ENCODE data around the gene ZNF10. TPM values are rescaled to one million over a fixed set of nuclear protein-coding genes. Genes with fewer than 3 reads are reported as not detected.

ZNF10 gene
- total and polyA plus RNA-seq, 2 of the 8 experiments (the other 6 are each of a cell fraction or from before 2014, with no cell fraction given) = 5.2 to 11.9 TPM

- TF ChIP-seq, protein P1, sequence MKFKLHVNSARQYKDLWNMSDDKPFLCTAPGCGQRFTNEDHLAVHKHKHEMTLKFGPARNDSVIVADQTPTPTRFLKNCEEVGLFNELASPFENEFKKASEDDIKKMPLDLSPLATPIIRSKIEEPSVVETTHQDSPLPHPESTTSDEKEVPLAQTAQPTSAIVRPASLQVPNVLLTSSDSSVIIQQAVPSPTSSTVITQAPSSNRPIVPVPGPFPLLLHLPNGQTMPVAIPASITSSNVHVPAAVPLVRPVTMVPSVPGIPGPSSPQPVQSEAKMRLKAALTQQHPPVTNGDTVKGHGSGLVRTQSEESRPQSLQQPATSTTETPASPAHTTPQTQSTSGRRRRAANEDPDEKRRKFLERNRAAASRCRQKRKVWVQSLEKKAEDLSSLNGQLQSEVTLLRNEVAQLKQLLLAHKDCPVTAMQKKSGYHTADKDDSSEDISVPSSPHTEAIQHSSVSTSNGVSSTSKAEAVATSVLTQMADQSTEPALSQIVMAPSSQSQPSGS (IDR thresholded peaks at IDR 0.05; ENCODE audit: low read length) = no peak
- TF ChIP-seq TBP (IDR thresholded peaks at IDR 0.05; ENCODE audit: low read depth, low read length) (no peak), SAP30 (IDR thresholded peaks at IDR 0.05; ENCODE audit: insufficient read depth, insufficient replicate concordance, low read length) (no peak), TEAD4 (IDR thresholded peaks at IDR 0.05; ENCODE audit: low read depth, low read length) (no peak), POLR2A (IDR thresholded peaks at IDR 0.05; ENCODE audit: control extremely low read depth in 1 of 2, low read depth in 2 of 2, low read length in 2 of 2) (no peak), RBBP5 (IDR thresholded peaks at IDR 0.05; ENCODE audit: borderline replicate concordance, low read depth, low read length) (no peak)
- TF ChIP-seq, protein P2, sequence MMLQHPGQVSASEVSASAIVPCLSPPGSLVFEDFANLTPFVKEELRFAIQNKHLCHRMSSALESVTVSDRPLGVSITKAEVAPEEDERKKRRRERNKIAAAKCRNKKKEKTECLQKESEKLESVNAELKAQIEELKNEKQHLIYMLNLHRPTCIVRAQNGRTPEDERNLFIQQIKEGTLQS (IDR thresholded peaks at IDR 0.05; ENCODE audit: insufficient read depth, low read depth, low read length) = no peak
These were observed 44.5 kb downstream of the ZNF10 start (continued) for GRCh38 chr12:133174901-133175300.

Measured in H1 (cell line).